PC-9 (cell line): ENCODE data around the gene IL1RN.

Experiments
- EZH2 ChIP-seq: fragments of 200-600 bp; sonication (generic); IDR thresholded peaks from 2 replicates; pipeline ENCODE4 v1.8.0; 2017; ENCODE audit warnings: antibody characterized with exemption, low read depth
- TF ChIP-seq, protein P1 (sequence below): fragments of 200-600 bp; sonication (generic); conservative IDR thresholded peaks from 2 replicates; pipeline ENCODE4 v1.6.1; 2017; ENCODE audit warnings: mixed run types, antibody characterized with exemption, mild to moderate bottlenecking, moderate library complexity

DNA sequence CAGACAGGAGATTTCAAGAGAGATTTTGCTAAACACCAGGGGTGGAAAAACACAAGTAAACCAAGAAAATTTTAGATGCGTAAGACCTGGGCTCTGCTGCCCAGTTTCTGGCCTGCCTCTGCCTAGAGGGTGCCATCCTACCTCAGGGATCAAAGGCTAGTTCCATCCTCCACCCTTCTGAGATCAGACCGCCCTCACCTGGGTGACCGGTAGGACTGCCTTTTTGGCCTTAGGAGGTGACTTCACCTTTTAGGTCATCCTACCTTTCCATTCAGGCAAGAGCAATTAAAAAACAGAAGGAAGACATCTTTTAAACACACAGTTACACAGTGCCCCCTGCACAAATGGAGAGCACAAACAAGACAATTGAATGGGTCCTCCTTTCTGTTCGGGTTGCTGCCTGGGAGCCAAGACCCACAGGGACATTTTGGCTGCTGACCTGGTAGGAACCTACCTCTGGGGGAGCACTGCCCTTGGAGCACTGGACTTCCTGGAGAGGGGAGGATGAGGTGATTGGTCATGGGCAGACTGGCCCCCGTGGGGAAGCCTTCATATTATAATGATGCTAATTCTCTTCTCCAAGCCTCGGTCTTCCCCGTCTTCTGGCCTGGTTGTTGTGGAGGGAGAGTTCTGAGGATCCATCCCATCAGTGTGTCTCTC lies 49.4 kb downstream of the IL1RN start:
- TF ChIP-seq, protein P1, sequence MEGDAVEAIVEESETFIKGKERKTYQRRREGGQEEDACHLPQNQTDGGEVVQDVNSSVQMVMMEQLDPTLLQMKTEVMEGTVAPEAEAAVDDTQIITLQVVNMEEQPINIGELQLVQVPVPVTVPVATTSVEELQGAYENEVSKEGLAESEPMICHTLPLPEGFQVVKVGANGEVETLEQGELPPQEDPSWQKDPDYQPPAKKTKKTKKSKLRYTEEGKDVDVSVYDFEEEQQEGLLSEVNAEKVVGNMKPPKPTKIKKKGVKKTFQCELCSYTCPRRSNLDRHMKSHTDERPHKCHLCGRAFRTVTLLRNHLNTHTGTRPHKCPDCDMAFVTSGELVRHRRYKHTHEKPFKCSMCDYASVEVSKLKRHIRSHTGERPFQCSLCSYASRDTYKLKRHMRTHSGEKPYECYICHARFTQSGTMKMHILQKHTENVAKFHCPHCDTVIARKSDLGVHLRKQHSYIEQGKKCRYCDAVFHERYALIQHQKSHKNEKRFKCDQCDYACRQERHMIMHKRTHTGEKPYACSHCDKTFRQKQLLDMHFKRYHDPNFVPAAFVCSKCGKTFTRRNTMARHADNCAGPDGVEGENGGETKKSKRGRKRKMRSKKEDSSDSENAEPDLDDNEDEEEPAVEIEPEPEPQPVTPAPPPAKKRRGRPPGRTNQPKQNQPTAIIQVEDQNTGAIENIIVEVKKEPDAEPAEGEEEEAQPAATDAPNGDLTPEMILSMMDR = no peak
- TF ChIP-seq EZH2 = no peak
